Stimulated activated CD4-positive, alpha-beta T cell treated with anti-CD3 and anti-CD28 coated beads, Interleukin-15, amount 100 ng/mL, for 48 hours (primary cell): ENCODE results near the gene ZFYVE27.
A peak's percentile ranks its signal among the peaks of the same experiment; 100 is the strongest.

ENCODE experiments used
- DNase-seq, 2 donors: peaks; one replicate each; pipeline ENCODE4 v3.0.0-alpha.2; 2020; ENCODE audit warnings: low read depth in 2 of 2

Gene ZFYVE27

DNA sequence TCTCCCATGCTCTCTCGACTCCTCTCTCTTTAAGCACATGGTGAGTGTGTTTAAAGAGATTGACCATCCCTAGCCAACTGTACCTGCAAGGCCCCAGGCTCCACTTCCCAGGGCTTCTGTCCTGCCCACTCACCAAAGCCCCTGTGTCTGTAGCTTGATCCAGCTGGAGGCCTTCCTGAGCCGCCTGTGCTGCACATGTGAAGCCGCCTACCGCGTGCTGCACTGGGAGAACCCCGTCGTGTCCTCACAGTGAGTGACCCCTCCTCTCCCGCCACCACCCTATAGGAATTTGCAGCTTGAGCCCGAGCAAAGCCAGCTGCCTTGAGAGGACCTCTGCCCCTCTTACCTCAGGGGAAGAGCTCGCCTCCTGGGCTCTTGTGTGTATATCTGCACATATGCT lies 11.2 kb downstream of the ZFYVE27 start:
- DNase-seq: no peak

DNA sequence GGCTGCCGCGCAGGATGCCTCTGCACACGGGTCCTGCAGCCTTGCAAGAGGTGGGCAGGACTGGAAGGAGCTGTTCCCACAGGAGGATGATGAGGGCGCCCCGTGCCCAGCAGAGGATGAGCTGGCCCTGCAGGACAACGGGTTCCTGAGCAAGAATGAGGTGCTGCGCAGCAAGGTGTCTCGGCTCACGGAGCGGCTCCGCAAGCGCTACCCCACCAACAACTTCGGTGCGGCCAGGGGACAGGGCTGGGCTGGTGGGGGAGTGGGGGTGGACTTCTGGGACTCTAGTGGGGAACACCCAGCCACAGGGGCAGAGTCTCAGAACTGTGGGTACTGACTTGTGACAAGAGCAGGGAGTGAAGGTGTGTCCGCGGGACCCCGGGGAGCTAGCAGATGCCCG lies 16.0 kb downstream of the ZFYVE27 start:
- no peak for DNase-seq

DNA sequence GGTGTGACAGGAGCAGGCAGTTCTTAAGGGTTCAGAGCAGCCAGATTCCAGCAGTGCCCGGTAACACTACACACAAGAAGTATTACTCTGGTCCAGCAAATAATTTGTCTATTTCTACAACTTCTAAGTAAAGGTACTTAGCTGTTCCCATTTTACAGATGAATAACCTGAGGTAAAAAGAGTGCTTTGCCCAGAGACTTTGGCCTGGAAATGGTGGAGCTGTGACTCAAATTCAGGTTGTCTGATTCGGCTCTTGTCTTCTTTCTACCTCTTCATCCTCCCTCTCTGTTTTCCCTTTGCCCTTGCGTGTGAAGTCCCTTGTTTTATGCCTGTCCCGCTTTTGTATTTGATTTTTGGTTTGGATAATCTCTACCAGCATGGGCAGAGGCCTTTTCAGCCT lies 17.8 kb downstream of the ZFYVE27 start:
- DNase-seq: no peak

DNA sequence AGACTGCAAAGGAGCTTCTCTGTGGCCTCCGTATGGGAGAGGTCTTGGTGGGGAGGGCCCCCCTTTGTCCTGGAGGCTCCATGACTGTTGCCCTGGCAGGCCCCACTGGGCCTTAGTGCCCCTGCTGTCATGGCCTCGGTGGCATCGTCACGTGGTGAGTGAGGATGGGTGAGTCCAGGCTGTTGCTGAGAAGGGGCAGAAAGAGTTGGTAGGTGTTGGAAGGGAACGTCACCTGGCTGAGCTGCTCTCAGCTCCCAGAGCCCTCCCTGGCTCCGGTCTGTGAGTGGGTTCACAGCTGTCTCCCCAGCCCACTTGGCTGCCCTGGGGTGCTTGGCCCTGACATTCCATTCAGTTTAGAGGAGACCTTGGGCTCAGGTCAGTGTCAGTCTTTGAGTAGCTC lies 18.8 kb downstream of the ZFYVE27 start:
- DNase-seq: no peak

DNA sequence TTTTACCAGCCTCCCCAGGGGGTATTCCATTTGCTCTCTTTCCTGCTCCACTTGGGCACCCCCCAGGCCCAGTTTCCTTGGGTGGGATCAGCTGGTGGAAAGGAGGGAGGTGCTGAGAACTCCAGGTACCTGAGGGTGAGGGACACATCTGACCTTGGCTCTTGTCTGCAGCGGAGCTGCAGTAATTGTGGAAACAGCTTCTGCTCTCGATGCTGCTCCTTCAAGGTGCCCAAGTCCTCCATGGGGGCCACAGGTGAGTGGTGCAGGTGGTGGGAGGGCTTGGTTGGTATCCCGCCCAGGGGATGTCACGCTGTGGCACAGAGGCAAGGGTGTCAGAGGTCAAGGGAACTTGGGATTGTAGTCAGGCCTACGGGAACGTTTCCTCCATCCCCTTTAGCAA lies 20.5 kb downstream of the ZFYVE27 start:
- no peak for DNase-seq

DNA sequence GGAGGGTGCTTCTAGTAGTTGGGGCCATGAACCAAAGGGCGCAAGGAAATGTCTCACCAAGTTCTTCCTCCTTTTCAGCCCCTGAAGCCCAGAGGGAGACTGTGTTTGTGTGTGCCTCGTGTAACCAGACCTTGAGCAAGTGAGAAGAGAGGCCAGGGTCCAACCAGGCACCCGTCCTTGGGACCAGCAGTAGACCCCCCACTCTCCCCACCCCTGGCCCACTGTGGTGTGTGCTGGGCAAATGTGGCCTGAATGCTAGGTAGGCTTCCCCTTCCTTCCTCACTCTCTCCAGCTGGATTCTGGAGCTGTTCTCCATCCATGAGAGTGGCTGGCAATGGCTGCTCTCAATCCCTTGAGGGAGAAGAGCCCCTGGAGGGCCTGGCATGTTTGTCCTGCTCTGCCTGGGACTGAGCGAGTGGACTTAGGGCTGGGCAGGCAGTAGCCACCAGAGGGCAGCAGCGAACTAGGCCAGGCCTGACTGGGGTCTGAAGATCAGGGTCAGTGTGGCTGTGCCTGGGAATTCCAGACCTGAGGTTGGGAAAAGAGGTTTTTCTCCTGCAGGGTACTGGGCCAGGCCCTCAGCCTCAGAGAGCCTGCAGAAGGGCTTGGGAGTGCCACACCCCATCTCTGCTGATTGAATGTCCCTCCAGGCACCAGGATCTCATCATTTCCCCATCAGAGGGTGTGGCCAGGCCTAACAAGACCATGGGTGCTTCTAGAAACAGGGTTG lies 22.4 kb downstream of the ZFYVE27 start:
- DNase-seq: peak in 1 of 2 donors; percentile 19

DNA sequence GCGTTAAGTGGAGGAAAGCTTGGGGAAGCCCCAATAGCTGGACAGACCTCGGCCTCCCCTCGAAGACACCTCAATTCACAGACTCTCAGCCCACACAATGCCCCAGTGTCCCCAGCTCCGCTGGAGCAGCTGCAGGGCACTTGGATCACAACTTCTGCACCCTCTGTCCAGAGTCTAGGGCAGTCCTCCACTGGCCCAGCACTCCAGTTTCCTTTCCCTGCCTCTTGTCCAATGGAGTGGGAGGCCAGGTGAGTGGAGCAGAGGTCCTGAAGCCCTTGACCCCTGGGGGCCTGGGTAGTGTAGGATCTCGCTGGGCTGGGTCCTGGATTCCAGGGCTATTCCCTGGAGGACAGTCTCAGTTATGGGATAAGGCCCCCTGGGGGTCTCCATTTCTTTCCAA lies 23.0 kb downstream of the ZFYVE27 start:
- DNase-seq: no peak

DNA sequence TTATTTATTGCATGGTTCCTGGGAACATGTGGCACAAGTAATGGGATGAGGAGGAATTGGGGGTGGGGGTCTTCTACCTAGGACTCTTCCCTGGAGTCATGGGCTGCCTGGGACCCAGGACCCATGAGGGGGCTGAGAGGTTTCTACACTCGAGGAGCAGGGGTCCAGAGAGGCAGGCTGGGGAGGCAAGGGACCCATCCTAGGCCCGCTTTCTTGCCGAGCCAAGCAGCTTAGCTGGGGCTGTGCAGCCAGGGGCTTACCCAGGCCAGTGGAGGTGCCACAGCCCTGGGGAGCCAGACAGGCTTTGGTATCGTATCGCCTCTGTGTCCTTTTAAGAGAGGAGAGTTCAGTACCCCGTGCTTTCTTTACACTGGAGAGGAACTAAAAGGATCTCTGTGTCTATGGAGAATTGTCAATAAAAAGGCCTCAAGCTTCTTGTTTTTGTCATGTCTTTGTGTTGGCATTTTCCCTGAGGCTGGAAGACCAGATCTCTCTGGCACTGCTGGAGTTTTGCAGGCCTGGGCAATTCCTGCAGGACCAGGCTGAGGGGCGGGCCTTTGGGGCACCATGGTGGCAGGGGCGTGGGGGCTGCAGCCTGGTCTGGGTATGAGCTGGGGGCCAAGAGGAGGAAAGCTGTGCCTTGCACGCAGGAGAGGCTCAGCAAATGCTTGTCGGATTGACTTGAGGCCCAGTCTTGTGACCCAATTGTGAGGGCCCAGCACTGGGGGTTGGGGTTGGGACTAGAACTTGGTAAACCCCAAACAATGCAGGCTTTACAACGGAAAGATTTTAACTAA lies 23.7 kb downstream of the ZFYVE27 start:
- DNase-seq: no peak

DNA sequence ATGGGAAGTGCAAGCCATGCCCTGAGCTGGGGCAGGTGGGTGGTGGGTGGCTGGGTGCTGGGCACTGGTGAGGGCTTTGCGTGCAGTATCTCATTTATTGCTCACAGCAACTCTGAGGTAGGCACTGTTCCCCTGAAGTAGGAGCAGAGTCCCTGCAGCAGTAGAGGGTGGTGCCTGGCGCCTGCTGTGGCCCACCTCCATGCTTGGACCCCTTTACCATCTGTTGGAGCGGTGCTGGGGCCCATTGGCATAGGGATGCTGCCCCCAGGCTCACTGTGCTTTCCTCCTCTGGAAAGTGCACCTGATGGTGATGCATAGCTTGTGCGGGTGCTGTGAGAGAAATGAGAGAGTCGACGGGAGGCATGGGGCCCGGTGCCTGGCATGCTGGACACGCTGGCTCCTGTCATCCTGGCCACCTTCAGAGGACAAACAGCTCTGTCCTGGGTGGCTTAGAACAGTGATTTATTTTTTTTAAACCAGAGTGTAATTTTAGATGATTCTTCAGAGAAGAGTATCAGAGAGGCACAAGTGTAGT lies 24.5 kb downstream of the ZFYVE27 start:
- no peak for DNase-seq

DNA sequence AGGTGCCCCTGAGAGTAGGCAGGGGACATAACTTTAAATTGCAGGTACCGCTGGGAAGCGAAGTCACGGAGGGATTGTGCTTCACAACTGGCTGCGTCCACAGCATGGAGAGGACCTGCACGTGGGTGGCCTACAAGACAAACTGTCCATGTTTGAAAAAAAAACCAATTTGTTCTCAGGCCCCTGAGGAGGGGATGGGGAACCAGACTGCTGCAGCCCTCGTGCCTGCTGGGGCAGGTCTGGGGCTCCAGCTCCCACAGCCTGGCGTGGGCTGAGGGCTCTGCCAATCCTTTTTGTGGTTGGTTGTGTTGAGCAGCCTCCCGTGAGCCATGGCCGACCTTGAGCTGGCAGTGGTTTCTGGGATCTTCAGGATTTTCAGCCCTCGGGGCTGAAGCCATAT lies 25.1 kb downstream of the ZFYVE27 start:
- DNase-seq: no peak

DNA sequence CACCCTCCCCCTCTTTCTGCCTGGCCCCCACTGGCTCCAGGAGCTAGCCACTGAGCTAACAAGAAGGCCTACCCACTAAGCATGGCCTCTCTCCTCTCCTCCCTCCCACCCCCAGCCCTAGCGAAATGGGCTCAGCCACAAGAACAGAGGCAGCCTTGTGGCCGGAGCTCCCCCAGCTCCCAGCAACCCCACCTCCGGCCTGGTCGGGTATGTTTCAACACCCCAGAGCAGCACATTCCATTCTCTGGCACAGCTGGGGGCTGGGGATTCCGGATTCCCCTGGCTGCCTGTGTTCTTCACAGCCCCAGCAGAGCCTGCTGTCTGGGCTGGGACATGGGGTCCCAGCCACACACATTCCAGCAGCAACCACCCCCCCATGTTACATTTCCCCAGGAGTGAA lies 25.9 kb downstream of the ZFYVE27 start:
- no peak for DNase-seq

DNA sequence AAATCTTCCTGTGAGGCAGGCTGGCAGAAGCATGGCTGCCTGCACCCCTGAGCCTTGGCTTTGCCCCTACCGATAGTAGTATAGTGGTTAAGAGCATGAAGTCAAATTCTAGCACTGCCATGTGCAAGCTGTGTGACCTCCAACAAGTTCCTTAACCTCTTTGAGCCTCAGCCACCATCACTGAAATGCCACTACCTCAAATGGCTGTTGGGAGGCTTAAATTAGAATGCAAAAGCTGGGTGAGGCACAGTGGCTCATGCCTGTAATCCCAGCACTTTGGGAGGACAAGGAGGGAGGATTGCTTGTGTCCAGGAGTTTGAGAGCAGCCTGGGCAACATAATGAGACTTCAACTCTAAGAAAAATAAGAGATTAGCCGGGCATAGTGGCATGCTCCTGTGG lies 26.5 kb downstream of the ZFYVE27 start:
- DNase-seq: no peak

DNA sequence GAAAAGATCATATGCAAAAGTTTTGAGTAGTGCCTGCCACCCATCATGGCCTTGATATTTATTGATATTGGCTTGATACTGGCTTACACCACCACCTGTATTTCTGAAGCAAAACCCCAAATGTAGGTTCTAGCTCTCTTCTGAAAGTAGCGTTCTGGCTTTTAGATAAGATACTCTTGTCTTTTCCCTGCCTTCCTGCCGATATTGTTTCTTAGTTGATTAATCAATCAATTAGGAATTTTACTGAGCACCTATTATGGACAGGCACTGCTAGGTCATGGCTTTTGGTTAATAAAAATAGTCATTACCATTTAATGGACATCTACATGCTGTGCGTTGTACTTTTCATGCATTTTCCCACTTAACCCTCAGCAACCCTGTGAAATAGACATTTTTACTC lies 27.0 kb downstream of the ZFYVE27 start:
- DNase-seq: no peak

DNA sequence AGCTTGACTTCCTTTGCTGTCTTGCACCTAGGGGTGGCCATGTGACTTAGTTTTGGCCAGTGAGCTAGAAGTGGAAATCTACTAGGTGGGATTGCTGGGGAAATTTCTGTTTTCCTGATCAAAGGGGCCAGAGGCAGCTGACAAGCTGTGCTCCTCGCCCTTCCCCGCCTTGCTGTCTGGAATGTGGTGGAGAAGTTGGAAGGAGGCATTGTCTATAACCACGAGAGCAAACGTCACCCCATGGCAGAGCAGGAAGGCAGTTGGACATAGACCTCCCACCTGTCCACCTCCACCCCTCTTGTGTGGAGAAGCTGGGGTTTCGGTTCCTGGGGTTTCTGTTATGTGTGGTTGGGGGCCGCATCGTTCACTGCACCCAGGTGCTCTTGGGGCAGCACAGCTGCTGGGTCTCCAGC lies 27.6 kb downstream of the ZFYVE27 start:
- DNase-seq: no peak

DNA sequence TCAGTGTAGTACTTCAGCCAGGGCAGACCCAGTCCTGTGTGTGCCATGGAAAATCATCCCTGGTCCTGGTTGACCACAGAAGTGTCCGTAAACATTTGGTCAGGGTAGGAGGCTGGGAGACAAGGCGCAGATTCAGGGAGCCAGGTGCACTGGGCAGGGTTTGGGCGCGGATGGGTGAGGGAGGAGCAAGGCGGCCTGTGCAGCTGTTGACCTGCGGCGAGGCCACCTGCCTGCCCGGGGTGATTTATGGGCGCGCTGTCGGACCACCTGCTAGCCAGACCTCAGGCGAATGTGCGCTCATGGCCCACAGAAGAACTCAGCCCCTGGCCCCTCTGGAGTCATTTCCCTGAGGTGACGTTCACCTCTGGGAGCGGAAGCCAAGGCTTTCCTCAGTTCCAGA lies 28.3 kb downstream of the ZFYVE27 start:
- DNase-seq: no peak

DNA sequence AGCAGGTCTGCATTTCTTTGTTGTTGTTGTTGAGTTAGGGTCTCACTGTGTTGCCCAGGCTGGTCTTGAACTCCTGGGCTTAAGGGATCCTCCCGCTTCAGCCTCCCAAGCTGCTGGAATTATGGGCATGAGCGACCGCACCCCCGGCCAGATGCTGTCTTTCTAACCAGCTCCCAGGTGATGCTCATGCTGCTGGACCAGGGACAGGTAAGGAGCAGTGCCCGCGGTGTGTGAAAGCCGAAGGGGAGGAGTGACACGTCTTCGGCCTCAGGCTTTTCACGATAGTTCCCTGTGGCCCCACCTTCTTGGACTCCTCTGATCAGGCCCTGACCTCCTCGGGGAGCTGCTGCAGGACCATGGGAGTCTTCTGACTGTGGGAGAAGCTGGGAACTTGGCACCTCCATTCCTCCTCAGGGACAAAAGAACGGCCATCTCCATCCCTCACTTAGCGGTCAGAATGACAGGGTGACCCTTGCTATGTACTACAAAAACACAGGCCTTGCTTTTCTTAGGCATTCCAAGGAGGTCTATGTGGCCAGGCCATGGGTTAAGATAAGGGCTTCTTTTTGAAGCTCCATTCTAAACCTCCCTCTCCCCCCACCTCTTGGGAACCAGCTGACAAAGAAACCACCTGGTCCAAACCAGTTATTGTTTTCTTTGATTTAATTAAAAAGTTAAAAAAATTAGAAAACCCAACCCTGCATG lies 29.3 kb downstream of the ZFYVE27 start:
- DNase-seq: no peak

DNA sequence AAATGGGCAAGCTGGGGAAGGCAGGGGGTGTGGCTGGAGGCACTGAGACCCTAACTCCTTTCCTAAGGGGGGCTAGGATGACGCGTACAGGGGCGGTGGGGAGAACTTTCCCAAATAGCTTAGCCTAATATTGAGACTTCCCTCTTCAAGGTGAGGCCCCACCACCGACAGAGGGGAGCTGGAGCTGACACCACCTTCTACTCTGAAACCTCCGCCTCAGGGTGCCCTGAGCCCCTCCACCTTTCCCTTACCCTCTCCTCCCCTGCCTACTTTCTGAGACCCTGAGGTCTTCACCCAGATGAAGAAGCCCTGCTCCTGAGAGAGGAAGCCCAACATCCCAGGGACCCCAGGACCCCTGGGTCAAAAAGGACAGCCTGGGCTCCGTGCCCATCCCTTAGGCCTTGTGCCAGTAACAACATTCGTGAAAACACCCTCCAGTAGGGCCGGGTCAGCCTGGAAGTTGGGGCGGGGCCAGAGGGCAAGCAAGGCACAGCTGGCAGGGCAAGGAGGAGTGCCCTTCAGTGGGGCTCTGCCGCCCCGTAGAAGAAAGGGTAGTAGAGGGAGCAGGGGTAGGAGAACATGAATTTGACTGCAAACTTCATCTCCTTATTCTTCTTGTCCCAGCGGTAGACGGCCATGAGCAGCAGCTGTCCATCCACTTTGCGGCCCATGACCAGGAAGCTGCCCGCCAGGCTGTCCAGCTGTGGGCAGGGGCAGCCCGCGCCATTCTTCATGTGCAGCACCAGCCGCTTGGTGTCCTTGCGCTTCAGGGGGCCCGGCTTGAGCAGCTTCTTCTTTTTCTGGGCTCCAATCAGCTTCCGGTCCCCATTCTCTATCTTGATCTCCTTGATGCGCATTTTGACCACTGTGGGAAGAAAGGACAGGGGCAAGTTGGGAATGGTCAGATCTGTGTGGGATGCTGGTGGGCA lies 30.3 kb downstream of the ZFYVE27 start:
- DNase-seq: no peak

DNA sequence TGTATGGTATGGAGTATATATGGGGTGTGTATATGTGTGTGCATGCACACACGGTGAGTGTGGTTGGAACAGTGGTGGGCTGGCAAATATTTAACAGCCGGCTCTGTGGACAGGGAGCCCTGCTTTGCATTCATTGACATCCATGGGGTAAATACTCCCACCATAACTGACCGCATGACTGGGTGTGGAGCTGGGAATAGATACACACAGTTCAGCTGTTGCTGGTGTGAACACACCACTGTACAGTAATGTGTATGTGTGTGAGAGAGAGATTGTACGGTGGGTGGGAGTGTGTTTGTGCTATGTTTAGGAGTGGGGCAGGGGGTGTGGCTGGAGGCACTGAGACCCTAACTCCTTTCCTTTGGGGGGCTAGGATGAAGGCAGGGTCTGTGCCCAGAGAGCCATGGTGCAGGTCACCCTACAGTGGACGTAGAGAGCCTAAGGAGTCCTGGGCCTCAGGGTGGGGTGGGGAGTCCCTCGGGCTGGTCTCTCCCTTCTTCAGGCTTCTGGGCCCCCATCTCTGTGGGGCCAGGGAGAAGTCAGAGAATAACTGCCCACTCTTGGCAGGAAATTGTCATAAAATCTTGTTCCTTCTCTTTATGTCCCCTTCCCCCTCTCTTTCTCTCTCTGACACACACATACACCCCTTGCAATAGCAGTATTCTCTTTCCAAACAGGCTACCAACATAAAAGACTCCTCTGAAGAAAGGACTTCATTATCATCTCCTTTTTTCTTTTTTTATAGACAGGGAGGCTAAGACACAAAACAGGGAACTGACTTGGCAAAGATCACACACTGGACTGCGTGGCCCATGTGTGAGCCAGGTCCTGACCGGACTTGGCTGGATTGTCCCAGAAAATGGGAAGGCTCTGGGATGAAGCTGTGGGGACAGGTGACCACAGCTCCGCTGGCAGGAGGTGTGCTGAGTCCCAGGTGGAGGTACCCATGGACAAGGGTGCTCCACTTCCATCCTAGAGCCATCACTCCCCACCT lies 31.7 kb downstream of the ZFYVE27 start:
- DNase-seq: no peak

DNA sequence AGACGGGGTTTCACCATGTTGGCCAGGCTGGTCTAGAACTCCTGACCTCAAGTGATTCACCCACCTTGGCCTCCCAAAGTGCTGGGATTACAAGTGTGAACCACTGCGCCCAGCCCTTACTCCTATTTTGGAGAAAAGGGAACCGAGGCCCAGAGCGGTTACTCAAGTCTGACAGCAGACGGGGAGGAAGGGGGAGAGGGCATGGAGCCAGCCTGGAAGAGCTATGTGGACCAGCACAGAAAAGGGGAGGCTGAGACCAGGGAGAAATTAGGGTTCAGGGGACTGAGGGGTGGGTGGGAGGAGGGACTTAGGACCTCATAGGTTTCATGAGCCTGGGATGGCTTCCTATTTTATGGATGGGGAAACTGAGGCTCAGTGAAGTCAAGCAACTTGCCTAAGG lies 33.3 kb downstream of the ZFYVE27 start:
- DNase-seq: no peak
